Measurements from ENCODE around the gene XYLT2. TPM values are rescaled to one million over a fixed set of nuclear protein-coding genes. Genes with fewer than 3 reads are reported as not detected.

XYLT2 gene
- polyA plus RNA-seq, 1 experiment = 25.0 TPM

GRCh38 chr17:50319306-50320004 is 26.5 kb upstream of the XYLT2 start:
- Histone ChIP-seq H3K36me3 (ENCODE audit: control insufficient read depth, insufficient read depth, low read length) (no peaks in the 10 kb centered on the region), H3K4me3 (ENCODE audit: low read depth, low read length) (no peak overlapping the region), H3K27me3 (ENCODE audit: control insufficient read depth, insufficient read depth, low read length) (peaks cover 7% of the 10 kb centered on the region)
- no peak for TF ChIP-seq CTCF (IDR thresholded peaks at IDR 0.05; ENCODE audit: insufficient read depth, low read depth, low read length)
- ChIA-PET CTCF (interaction anchor here (0.7 to 1.2 kb wide), 4 partner anchors 11 to 366 kb away, joined by 3 read pairs; no protein-coding TSS in a partner anchor), POLR2A (no interaction called here)
- no peak for DNase-seq (ENCODE audit: low read depth)

DNA sequence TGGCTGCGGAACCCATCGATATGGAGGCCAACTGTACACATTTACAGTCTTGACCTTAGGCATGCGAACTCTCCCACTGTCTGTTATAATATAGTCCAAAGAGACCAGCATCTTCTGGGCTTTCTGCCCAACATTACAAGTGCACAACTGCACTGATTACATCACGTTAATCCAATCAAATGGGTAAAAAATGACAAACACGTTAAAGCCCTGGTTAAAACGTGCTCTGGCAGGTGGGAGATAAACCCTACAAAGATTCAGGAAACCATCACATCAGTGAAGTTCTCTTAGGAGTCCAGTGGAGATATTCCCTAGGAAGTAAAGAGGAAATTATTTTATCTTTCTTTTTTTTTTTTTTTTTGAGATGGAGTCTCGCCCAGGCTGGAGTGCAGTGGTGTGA is 23.7 kb upstream of the XYLT2 start:
- no peak for DNase-seq (ENCODE audit: low read depth)
- no peak for TF ChIP-seq CTCF (IDR thresholded peaks at IDR 0.05; ENCODE audit: insufficient read depth, low read depth, low read length)

DNA sequence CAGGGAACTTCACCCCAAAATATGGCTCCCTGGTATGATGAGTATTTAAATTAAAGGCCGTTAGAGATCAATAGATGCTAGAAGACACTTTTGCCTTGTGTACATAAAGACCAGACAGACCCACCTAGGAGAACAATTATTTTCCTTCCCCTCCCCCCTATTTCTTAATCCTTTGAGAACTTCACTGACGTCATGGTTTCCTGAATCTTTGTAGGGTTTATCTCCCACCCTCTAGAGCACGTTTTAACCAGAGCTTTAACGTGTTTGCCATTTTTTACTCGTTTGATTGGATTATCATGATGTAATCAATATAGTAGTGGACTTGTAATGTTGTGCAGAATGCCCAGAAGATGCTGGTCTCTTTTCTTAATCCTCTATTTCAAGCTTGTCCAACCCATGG is 22.9 kb upstream of the XYLT2 start:
- Histone ChIP-seq H3K4me3 (ENCODE audit: low read depth, low read length) (no peak overlapping the region), H3K36me3 (ENCODE audit: control insufficient read depth, insufficient read depth, low read length) (no peaks in the 10 kb centered on the region), H3K27me3 (ENCODE audit: control insufficient read depth, insufficient read depth, low read length) (0 out of 2 replicates have a peak, but pooled peaks cover 2% of the 10 kb centered on the region)
- DNase-seq (ENCODE audit: low read depth) = no peak
- CTCF ChIA-PET = interaction anchor here (1.8 kb wide), 1 partner anchor 10 kb away, joined by 4 read pairs; no protein-coding TSS in a partner anchor
- POLR2A ChIA-PET = interaction anchor here (0.7 kb wide), 1 partner anchor 154 kb away, joined by 5 read pairs; no protein-coding TSS in a partner anchor
- no peak for TF ChIP-seq CTCF (IDR thresholded peaks at IDR 0.05; ENCODE audit: insufficient read depth, low read depth, low read length)

More for the DNA sequence above, 23.7 kb upstream of the XYLT2 start:
- Histone ChIP-seq H3K36me3 (ENCODE audit: control insufficient read depth, insufficient read depth, low read length) (no peaks in the 10 kb centered on the region), H3K27me3 (ENCODE audit: control insufficient read depth, insufficient read depth, low read length) (0 out of 2 replicates have a peak, but pooled peaks cover 3% of the 10 kb centered on the region), H3K4me3 (ENCODE audit: low read depth, low read length) (no peak overlapping the region)
- ChIA-PET POLR2A (no interaction called here), CTCF (interaction anchor here (1.8 kb wide), 1 partner anchor 11 kb away, joined by 4 read pairs; no protein-coding TSS in a partner anchor)

DNA sequence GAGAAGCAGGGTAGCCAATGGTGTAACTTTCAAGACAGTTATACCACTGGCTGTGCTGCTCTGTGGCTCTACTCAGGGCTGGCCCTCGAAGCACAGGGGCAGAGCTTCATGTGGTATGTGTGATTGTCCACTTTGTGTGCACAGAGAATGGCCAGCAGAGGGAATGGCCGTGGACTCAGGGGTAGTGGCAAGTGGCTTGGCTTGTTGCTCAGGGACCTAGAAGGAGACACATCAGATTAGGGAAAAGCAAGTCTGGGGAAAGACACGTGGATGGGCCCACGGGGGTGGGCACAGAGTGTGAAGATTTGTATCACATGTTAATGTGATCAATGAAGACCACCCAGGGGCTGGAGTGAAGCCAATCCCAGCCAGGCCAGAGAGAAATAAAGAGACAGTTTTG is 20.0 kb upstream of the XYLT2 start:
- H3K27me3 ChIP-seq (ENCODE audit: control insufficient read depth, insufficient read depth, low read length) = no peaks in the 10 kb centered on the region
- no peak for DNase-seq (ENCODE audit: low read depth)
- POLR2A ChIA-PET = no interaction called here
- CTCF ChIA-PET = interaction anchor here (0.6 kb wide), 1 partner anchor 18 kb away, joined by 3 read pairs; no protein-coding TSS in a partner anchor
- no peak for TF ChIP-seq CTCF (IDR thresholded peaks at IDR 0.05; ENCODE audit: insufficient read depth, low read depth, low read length)
- no peaks in the 10 kb centered on the region for H3K36me3 ChIP-seq (ENCODE audit: control insufficient read depth, insufficient read depth, low read length)
- H3K4me3 ChIP-seq (ENCODE audit: low read depth, low read length) = no peak overlapping the region

DNA sequence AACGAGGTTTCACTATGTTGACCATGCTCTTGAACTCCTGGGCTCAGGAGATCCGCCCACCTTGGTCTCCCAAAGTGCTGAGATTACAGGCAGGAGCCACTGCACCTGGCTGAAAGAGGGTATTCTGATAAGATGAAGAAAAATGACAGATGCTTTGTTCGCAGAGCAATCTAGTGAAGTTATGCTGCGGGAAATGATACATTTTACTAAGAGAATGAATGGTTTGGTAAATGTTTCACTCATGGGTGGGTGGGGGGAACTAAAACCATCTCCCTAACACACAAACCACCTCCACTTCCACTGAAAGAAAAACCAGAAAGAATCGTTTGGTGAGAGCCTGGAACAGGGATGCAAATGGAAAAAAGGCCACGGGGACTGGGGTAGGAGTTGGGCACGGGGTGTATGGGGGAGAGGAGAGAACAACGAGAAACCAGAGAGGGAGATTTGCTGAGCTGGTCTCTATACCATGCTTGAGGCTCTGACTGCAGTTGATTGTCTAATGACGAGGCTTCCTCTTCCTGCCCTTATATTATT is 19.0 kb upstream of the XYLT2 start:
- TF ChIP-seq CTCF (IDR thresholded peaks at IDR 0.05; ENCODE audit: insufficient read depth, low read depth, low read length) = no peak
- ChIA-PET POLR2A (no interaction called here), CTCF (interaction anchor here (0.6 to 1.0 kb wide), 2 partner anchors 10 to 17 kb away, joined by 3 read pairs; no protein-coding TSS in a partner anchor)
- DNase-seq (ENCODE audit: low read depth) = no peak
- no peak overlapping the region for H3K4me3 ChIP-seq (ENCODE audit: low read depth, low read length)
- no peaks in the 10 kb centered on the region for H3K36me3 ChIP-seq (ENCODE audit: control insufficient read depth, insufficient read depth, low read length)
- H3K27me3 ChIP-seq (ENCODE audit: control insufficient read depth, insufficient read depth, low read length) = no peaks in the 10 kb centered on the region

Data from BJ (cell line).